Caco-2 (cell line): Measurements from ENCODE around the gene ZNF407. TPM values are rescaled to one million over a fixed set of nuclear protein-coding genes. Genes with fewer than 3 reads are reported as not detected.

Experiments
- BruUV-seq: library from RNA; stranded (reverse); fragments of 400-500 nt; replicated peaks from 2 replicates; lab custom pipeline; 2021; lab: Mats Ljungman, UMichigan
- CTCF ChIA-PET: fragments of 300-600 bp; sonication (Branson Sonifier 250); formaldehyde crosslinking; loops from one replicate; lab custom pipeline; 2022; ENCODE audit warnings: antibody characterized with exemption; lab: Charles Lee
- POLR2A ChIA-PET: fragments of 300-600 bp; sonication (Branson Sonifier 250); formaldehyde crosslinking; loops from one replicate; lab custom pipeline; 2022; ENCODE audit warnings: antibody characterized with exemption; lab: Charles Lee
- DNase-seq, 2 experiments: peaks; one replicate each; pipeline versions ENCODE4 v3.0.0 to v3.0.0-alpha.2; 2020 to 2022
- H3K27me3 ChIP-seq: replicated peaks from 2 replicates; pipeline ENCODE4 v1.6.0; 2011; ENCODE audit warnings: low read length; ENCODE audit not compliant: control insufficient read depth, insufficient read depth
- H3K36me3 ChIP-seq: 2 replicates; pipeline ENCODE4 v1.5.1; 2011; ENCODE audit warnings: low read length; ENCODE audit not compliant: control insufficient read depth, insufficient read depth
- H3K4me1 ChIP-seq: fragments of 250-450 bp; sonication (Bioruptor Pico); 2 replicates; pipeline ENCODE4 v1.5.1; 2020; ENCODE audit warnings: mild to moderate bottlenecking
- H3K4me3 ChIP-seq: 2 replicates; pipeline ENCODE4 v1.5.1; 2011; ENCODE audit warnings: low read depth, mild to moderate bottlenecking, control low read depth, low read length
- H3K9me3 ChIP-seq: fragments of 250-450 bp; sonication (Bioruptor Pico); 2 replicates; pipeline ENCODE4 v1.5.1; 2020; ENCODE audit warnings: mild to moderate bottlenecking, moderate library complexity
- H3K27ac Mint-ChIP-seq: one replicate; pipeline ENCODE4 v1.8.0; 2022; ENCODE audit warnings: mixed read lengths; ENCODE audit not compliant: unreplicated experiment
- H3K27me3 Mint-ChIP-seq: one replicate; pipeline ENCODE4 v1.8.0; 2022; ENCODE audit warnings: mixed read lengths; ENCODE audit not compliant: insufficient read depth, unreplicated experiment
- H3K36me3 Mint-ChIP-seq: one replicate; pipeline ENCODE4 v1.8.0; 2022; ENCODE audit warnings: mild to moderate bottlenecking, mixed read lengths; ENCODE audit not compliant: insufficient read depth, unreplicated experiment
- H3K4me1 Mint-ChIP-seq: one replicate; pipeline ENCODE4 v1.8.0; 2022; ENCODE audit warnings: low read depth, mixed read lengths; ENCODE audit not compliant: unreplicated experiment
- H3K4me3 Mint-ChIP-seq: one replicate; pipeline ENCODE4 v1.8.0; 2022; ENCODE audit warnings: mild to moderate bottlenecking, moderate library complexity, mixed read lengths; ENCODE audit not compliant: unreplicated experiment
- H3K9me3 Mint-ChIP-seq: one replicate; pipeline ENCODE4 v1.8.0; 2022; ENCODE audit warnings: mixed read lengths; ENCODE audit not compliant: unreplicated experiment
- CTCF ChIP-seq, 2 experiments: fragments of 200-600 bp in 1 of 2; IDR thresholded peaks; 1 replicate in 1 of 2; 2 replicates in 1 of 2; pipeline versions ENCODE4 v1.5.1 to v1.8.0; 2011 to 2022; ENCODE audit warnings: antibody characterized with exemption in 1 of 2, control low read depth in 1 of 2, inconsistent platforms in 1 of 2, low read depth in 1 of 2, low read length in 1 of 2, mild to moderate bottlenecking in 1 of 2, moderate library complexity in 1 of 2; ENCODE audit not compliant: insufficient read depth in 1 of 2, severe bottlenecking in 1 of 2, unreplicated experiment in 1 of 2
- intact Hi-C: fragments of 100-400 bp; cut with micrococcal nuclease; formaldehyde crosslinking; loops from one replicate; pipeline ENCODE4 v1.10.0; 2022; ENCODE audit not compliant: unreplicated experiment
- total RNA-seq: library from RNA; stranded (reverse); gene quantifications from 2 replicates; pipeline ENCODE4 v1.2.3, GENCODE V29; 2022

Gene ZNF407
- total RNA-seq, 1 experiment from 2014 or later = 4.7 TPM

- intact Hi-C loops = no loop called here
- H3K36me3 Mint-ChIP-seq = no peaks in the 10 kb centered on the region
- TF ChIP-seq CTCF (IDR thresholded peaks at IDR 0.05; ENCODE audit: insufficient read depth in 1 of 2, low read depth in 1 of 2, low read length in 1 of 2, severe bottlenecking in 1 of 2, unreplicated experiment in 1 of 2) = no peak
- H3K4me3 Mint-ChIP-seq = no peak overlapping the region
- H3K27me3 Mint-ChIP-seq = no peaks in the 10 kb centered on the region
- no peak for DNase-seq
- POLR2A ChIA-PET = no interaction called here
- Histone ChIP-seq H3K27me3 (no peaks in the 10 kb centered on the region), H3K4me1 (no peaks in the 10 kb centered on the region), H3K36me3 (no peaks in the 10 kb centered on the region), H3K9me3 (no peaks in the 10 kb centered on the region), H3K4me3 (no peak overlapping the region)
- no TSS peak for BruUV-seq
- no peaks in the 10 kb centered on the region for H3K9me3 Mint-ChIP-seq
- H3K27ac Mint-ChIP-seq = no peak overlapping the region
- H3K4me1 Mint-ChIP-seq = no peaks in the 10 kb centered on the region
- CTCF ChIA-PET = no interaction called here
Observed at GRCh38 chr18:74699455-74699854, 101.8 kb downstream of the ZNF407 start.

- ChIA-PET POLR2A (no interaction called here), CTCF (no interaction called here)
- Histone ChIP-seq H3K4me1 (no peaks in the 10 kb centered on the region), H3K4me3 (no peak overlapping the region), H3K27me3 (no peaks in the 10 kb centered on the region), H3K36me3 (no peaks in the 10 kb centered on the region), H3K9me3 (no peaks in the 10 kb centered on the region)
- Mint-ChIP-seq H3K4me1 (no peaks in the 10 kb centered on the region), H3K9me3 (no peaks in the 10 kb centered on the region), H3K36me3 (no peaks in the 10 kb centered on the region), H3K27me3 (no peaks in the 10 kb centered on the region), H3K27ac (no peak overlapping the region), H3K4me3 (no peak overlapping the region)
- intact Hi-C loops = no loop called here
- no peak for TF ChIP-seq CTCF (IDR thresholded peaks at IDR 0.05; ENCODE audit: insufficient read depth in 1 of 2, low read depth in 1 of 2, low read length in 1 of 2, severe bottlenecking in 1 of 2, unreplicated experiment in 1 of 2)
- no peak for DNase-seq
- no TSS peak for BruUV-seq
Observed at GRCh38 chr18:74702950-74703349, 105.3 kb downstream of the ZNF407 start.

GRCh38 chr18:74708169-74708568, 110.5 kb downstream of the ZNF407 start:
- POLR2A ChIA-PET = no interaction called here
- CTCF ChIA-PET = no interaction called here

More at GRCh38 chr18:74708169-74708568, 110.5 kb downstream of the ZNF407 start:
- Histone ChIP-seq H3K4me3 (no peak overlapping the region), H3K27me3 (no peaks in the 10 kb centered on the region), H3K36me3 (no peaks in the 10 kb centered on the region), H3K9me3 (no peaks in the 10 kb centered on the region), H3K4me1 (no peaks in the 10 kb centered on the region)
- intact Hi-C loops = no loop called here
- no peaks in the 10 kb centered on the region for H3K36me3 Mint-ChIP-seq
- H3K27me3 Mint-ChIP-seq = no peaks in the 10 kb centered on the region
- no peaks in the 10 kb centered on the region for H3K4me1 Mint-ChIP-seq
- DNase-seq = no peak
- no peaks in the 10 kb centered on the region for H3K9me3 Mint-ChIP-seq
- H3K4me3 Mint-ChIP-seq = no peak overlapping the region
- no peak overlapping the region for H3K27ac Mint-ChIP-seq
- BruUV-seq = no TSS peak
- no peak for TF ChIP-seq CTCF (IDR thresholded peaks at IDR 0.05; ENCODE audit: insufficient read depth in 1 of 2, low read depth in 1 of 2, low read length in 1 of 2, severe bottlenecking in 1 of 2, unreplicated experiment in 1 of 2)
